Pulmonary artery endothelial cell (primary cell): ENCODE results near the gene PANK2. TPM values are rescaled to one million over a fixed set of nuclear protein-coding genes. Genes with fewer than 3 reads are reported as not detected.
"Not testable (repeated sequence)": the region's sequence is repeated elsewhere in the genome, so short reads cannot be mapped to it uniquely, and the experiment has no call there.

ENCODE experiments used
- DNase-seq: peaks from one replicate; pipeline ENCODE4 v3.0.0-alpha.2; 2011; ENCODE audit warnings: low read depth, low spot score
- total RNA-seq: library from RNA; depleted of rRNA; stranded (reverse); fragments of >200 nt; gene quantifications from 2 replicates; pipeline ENCODE4 v1.2.3, GENCODE V29; 2014

PANK2 gene
- total RNA-seq, 1 donor from 2014 or later: 44.0 TPM

DNA sequence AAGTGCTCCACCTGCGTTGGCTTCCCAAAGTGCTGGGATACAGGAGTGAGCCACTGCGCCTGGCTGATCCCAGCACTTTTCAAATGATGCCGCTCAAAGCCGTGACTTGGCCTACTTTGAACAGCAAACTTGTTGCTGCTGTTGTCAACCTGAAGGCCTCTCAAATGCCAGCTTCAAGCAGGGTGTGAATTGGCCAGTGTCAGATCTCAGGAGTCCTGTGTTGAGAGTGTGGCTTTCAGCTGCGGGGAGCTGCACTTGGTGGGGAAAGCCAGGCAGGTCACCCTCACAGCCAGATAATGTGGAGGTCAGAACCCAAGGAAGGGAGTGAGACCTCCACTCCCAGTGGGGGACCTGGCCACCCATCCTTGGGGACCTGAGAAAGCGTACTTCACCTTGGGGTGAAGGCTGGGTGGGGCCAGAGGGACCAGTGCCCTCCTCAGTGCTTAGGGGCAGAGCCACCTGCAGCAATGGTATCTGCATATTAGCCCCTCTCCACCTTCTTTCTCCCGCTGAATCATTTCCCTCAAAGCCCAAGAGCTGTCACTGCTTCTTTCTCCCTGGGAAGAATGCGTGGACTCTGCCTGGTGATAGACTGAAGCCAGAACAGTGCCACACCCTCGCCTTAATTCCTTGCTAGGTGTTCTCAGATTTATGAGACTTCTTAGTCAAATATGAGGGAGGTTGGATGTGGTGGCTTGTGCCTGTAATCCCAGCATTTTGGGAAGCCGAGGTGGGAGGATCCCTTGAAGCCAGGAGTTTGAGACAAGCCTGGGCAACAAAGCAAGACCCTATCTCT, 19.1 kb upstream of the PANK2 start:
- no peak for DNase-seq

DNA sequence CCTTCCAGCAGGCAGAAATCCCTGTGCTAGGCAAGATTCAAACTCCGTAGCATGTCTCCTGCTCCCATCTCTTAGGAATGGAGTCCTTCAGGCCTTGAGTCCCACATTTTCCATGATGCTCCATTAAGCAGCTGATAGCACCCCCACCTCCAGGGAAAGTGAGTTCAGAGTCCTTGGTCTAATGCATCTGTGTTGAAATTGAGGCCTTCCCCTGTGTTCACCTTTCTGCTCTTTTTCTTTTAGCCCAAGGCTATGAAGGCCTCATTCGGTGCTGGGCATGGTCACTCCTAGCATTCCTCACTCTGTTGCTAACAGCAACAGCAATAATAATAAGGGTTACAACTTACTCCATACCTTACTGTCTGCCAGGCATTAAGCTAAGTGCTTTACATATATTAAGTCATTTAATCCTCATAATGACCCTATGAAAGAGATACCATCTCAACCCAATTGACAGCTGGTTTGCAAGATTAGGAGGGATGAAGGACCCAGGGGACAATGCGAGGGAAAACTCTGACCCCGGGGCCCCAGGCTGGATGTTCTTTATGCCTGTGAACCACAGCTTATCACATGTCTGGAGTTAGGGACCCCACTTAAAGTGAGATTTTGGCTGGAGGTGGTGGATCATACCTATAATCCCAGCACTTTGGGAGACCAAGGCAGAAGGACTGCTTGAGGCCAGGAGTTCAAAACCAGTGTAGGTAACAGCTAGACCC, 17.5 kb upstream of the PANK2 start:
- DNase-seq: no peak

DNA sequence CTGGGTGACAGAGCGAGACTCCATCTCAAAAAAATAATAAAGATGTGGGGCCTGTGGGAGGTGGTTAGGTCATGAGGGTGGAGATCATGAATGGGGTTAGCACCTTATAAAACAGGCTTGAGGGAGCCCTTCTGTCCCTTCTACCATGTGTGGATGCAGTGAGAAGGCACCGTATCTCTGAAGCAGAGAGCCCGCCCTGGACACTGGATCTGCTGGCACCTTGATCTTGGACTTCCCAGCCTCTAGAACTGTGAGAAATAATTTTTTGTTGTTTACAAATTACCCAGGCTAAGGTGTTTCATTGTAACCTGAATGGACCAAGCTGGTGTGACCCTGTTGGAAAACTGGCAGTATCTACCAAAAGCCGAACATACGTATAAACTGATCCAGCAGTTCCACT, 15.7 kb upstream of the PANK2 start:
- DNase-seq: no peak

DNA sequence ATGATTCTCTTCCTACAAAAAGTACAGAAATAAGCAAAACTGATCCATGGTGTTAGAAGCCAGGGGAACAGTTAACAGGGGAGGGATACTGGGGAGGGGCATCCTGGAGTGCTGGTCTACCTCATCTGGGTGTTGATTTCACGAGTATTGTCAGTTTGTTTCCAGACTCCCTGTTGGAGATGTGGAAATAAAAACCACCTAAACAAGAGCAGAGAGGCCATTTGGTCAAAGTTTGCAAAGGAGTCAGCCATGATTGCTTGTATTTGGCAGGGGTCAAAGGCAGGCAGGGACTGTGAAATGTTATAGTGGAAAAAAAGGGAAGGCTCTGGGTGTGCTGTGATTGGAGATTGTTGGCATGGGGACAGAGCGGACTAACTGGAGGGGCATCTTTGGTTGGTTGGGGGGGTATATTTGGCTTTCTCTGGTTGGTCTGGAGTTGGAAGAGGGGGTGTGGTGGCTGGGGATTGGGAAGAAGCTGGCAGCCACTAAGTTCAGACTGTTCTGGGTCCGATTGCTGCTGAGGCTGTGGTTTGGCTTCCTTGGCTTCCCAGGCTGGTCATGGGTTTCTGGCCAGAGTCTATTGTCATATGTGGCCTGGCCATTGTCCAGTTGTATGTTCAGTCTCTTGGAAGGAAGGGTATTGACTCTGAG, 14.9 kb upstream of the PANK2 start:
- DNase-seq: no peak

DNA sequence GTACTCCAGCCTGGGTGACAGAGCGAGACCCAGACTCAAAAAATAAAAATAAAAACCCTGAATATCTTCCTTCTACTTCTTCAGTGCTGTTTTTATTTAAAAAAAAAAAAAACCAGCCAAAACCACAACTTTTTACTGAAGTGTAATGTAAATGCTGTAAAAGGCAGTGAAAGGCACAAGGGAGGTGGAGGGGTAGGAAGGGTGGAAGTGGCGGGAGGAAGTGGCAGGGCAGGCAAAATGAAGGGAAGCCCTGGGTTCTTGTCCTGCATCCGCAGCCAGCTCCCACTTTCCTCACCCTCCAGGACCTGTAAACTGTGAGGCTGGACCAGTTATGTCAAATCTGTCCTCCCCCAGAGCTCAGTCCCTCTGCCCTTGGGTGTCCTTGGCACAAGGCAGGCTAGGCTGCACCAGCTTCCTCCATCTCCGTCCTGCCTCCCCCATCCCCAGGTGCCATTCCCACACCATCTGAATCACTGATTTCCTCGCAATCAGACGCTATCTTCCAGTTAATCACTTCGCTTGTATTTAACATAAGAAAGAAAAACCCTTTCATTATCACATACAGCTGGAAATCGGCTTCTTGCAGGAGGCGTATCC, 13.7 kb upstream of the PANK2 start:
- no peak for DNase-seq

DNA sequence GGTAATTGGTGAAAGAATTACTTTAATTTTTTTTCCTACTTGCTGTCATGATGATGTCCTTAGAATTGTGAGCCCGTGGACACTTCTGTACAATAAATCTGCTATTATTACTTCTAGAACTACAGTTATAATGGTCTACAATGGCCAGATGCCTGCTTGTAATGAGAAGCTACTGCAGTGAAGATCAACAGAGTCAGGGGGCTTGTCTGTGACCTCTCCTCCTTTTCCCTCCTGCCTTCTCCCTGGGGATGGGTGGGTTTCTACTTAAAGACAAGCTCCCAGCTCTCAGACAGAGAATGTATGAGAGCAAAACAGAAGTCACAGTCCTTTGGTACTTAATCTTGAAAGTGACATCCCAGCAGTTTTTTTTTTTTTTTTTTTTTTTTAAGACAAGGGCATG, 13.2 kb upstream of the PANK2 start:
- no peak for DNase-seq

DNA sequence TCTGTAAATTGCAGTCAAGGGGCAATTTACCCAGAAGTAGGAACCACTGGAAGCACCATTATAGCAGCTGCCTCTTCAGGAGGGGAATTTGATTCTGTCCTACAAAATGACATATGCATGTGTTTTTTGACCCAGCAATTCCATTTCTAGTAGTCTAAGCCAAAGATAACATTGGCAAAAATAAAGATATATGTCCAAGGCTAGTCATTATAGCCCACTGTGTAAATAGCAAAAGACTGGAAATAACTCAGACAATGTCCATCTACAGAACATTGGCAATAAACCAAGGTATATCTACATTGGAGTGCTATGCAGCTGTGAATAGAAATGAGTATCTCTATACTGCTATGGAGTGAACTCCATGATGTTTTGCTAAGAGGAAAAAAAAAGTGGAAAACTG, 12.5 kb upstream of the PANK2 start:
- DNase-seq: no peak

DNA sequence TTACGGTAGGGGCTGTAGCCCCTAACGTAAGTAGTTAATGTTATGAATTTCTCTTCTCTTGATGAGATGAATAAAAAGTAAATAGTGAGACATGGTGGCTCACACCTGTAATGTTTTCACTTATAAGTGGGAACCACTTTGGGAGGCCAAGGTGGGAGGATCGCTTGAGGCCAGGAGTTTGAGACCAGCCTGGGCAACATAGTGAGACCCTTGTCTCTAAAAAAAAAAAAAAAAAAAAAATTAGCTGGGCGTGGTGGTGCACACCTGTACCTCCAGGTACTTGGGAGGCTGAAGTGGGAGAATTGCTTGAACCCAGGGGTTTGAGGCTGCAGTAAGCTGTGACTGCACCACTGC, 10.3 kb upstream of the PANK2 start:
- DNase-seq: not testable (repeated sequence)

DNA sequence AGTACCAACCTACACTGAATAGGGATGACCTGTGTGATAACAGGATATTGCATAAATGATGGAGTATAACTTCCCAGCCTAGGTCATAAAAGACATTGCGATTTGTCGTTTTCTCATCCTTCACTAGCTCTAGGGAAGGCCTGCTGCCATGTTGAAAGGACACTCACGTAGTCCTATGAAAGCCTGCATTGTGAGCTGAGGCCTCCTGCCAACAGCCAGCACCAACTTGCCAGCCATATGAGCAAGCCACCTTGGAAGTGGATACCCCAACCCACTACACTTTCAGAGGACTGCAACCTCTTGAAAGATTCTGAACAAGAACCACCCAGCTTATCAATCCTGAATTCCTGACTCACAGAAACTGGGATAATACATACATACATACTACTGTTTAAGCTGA, 3.5 kb upstream of the PANK2 start:
- DNase-seq: no peak

DNA sequence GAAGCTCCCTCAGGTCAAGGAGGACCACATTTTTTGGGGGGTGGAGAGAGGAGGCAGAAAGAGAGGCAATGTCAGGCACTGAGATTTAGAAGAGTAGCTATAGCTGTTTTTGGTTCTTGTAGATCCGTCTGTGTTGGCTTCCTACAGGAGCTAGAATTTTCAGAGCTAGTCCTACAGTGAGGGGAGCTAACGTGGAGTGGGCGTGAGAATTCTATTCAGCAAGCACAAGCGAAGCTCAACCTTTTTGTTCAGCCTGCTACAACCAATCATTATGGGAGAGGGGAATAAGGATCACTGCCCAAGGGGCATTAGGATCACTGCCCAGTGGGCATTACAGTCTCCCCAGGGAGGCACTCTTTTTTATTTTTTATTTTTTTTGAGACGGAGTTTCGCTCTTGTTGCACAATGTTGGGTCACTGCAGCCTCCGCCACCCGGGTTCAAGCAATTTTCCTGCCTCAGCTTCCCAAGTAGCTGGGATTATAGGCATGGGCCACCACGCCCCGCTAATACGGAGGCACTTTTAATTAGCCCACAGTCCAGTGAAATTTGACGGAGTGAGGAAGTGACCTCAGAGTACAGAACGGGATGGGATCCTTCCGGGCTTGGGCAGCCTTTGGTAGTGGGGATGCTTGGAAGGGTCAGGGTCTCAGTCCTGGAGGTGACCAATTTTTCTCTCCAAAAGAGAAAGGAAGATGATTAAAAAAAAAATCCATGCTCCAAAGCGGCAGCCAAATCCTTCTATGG, 1.1 kb upstream of the PANK2 start:
- DNase-seq: no peak

DNA sequence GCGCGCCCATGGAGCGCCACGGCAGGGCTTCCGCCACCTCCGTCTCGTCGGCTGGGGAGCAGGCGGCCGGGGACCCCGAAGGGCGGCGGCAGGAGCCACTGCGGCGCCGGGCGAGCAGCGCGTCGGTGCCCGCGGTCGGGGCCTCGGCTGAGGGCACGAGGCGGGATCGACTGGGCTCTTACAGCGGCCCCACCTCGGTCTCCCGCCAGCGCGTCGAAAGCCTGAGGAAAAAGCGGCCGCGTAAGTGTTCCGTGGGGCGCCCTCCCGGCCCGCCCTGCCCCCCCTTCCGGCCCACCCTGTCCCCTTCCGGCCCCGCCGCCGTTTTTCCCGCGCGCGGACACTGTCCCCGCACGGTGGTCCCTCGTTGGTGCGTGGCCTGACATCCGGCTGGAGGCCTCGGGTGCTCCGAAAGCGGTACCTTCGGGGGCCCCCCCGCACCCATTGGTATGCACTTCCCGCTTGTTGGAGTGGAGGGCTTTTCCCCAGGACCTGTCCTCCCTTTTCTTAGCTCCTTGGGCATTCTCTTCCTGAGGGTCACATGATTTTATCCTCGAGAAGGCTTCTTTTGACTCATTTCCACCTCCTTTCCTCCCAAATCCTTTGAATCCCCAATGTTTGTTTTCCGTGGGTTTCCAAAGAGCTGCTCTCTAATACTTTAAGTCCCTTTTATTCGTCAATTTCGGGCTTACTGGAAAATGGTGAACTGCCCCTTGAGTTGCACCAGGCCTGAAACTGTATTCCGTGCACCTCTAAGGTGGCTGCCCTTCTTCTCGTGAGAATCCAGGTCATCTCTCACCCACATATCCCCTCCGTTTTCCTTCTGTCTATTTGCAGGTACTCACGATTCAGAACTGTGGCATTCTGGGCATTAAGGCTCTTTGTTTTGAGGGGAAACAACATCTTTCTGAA, 556 bp downstream of the PANK2 start:
- DNase-seq: no peak

DNA sequence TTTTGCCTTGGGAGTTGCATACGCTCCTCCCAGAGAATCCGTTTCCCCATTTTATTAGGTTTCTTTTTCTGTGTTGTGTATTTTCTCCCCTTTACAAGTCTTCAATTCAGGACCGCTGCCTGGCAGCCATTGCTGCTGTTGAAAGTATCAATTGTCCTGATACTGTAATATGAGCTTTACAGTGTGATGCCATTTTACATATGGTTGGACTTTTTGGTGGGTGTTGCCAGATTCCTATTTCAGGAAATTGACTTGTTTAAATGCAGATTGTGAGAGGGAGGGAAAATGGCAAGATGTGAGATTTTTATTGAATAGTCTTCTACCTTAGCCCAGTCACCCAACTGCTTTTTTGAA, 1.2 kb downstream of the PANK2 start:
- DNase-seq: no peak

DNA sequence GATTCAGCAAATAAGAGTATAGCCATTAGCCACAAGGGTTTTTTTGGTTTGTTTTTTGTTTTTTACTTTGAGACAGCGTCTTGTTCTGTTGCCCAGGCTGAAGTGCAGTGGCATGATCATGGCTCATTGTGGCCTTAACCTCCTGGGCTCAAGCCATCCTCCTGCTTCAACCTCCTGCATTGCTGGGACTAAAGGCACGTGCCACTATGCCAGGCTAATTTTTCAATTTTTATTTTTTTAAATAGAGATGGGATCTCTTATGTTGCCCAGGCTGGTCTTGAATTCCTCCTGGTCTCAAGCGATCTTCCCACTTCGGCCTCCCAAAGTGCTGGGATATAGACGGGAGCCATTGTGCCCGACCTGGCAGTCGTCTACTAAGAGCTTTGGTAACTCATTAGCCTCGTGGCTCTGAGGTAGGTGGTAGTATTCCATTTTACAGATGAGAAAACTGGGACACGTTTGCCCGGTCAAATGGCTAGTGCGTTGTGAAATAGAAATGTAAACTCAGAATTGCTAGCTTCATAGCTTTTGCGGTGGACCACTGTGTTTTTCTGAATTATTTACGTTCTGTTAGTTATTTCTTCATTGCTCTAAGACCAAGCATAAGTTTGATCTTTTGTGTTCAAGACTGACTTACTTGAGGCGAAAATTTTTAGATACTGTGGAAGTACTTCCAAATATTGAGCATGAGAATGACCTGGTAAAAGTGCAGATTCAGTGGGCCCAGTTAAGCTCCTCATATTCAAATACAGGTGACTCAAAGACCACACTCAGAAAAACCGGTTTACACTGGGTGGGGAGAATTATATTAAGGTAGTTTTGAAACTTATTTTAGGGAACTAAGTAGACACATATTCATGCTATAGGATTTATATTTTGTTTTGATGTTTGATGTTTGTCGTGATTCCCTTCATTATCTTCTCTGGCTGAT, 2.1 kb downstream of the PANK2 start:
- DNase-seq: no peak

DNA sequence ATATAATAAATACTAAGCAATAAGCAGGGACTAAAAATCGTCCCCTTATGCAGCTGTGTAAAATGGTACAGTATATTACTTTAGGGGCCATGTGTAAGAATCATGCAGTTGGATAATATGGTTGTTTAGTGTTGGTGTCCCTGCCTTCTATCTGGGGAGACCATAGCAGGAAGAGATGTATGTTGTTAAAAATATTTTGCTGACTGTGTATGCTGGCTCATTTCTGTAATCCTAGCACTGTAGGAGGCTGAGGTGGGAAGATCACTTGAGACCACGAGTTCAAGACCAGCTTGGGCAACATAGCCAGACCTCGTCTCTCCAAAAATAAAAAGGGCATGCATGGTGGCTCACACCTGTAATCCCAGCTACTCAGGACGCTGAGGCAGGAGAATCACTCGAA, 5.6 kb downstream of the PANK2 start:
- DNase-seq: no peak

DNA sequence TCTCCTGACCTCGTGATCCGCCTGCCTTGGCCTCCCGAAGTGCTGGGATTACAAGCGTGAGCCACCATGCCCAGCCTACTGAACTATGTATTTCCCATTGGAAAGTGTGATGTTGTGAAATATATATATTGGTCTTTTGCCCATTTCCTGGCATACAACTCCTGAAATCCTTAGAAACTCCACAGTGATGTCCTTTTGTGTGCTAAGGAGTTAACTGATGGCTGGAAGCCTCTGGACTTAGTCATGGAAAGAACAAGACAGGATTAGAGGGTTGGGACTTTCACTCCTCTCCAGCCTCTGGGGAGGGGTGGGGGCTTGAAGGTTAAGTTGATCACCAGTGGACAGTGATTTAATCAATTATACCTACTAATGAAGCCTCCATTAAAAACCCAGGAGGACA, 7.1 kb downstream of the PANK2 start:
- DNase-seq: peak; percentile 48

DNA sequence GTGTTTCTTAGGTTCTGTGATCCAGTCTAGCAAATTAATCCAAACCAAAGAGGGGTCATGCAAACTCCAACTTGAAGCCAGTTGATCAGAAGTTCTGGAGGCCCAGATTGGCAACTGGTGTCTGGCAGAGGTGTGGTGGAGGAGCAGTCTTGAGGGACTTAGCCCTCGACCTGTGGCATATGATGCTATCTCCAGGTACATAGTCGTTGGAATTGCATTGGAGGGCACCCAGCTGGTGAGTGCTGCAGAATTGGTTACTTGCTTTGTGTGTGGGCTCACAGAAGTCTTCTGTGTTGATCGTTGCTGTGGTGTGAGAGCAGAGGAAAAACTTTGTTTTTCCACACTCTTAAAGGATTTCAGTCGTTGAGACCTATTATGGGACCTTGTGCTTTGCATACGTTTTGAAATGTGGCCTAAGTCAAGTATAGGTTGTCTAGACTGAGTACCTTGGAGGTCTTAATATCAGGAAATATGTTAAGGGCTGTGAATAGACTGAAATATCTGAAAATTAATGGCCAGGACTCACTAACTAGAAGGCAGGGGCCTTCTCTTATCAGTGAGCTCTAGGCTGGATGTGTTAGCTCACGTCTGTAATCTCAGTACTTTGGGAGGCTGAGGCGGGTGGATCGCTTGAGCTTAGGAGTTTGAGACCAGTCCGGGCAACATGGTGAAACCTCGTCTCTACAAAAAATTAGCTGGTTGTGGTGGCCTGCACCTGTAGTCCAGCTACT, 7.8 kb downstream of the PANK2 start:
- DNase-seq: no peak

DNA sequence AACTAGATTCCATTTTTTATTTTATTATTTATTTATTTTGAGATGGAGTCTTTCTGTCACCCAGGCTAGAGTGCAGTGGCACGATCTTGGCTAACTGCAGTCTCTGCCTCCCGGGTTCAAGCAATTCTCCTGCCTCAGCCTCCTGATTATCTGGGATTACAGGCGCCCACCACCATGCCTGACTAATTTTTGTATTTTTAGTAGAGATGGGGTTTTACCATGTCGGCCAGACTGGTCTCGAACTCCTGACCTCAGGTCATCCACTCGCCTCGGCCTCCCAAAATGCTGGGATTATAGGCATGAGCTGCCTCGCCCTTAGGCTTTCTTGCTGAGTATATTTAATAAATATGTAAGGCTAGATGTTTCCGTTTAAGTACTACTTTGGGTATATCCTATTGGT, 9.0 kb downstream of the PANK2 start:
- not testable (repeated sequence) for DNase-seq

DNA sequence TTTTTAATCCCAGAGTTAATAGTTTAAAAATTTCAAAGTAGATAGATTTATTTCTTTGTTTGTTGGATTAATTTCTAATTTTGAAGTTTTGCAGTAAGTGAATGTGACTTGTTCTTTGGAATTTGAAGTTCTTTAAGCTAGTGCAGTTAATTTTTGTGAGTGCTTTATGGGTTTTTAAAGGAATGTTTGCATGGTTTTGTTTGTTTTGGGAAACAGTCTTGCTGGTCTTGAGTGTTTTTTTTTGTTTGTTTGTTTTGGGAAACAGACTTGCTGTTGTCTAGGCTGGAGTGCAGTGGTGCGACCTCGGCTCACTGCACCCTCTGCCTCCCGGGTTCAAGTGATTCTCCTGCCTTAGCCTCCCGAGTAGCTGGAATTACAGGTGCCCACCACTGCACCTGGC, 9.5 kb downstream of the PANK2 start:
- DNase-seq: no peak

DNA sequence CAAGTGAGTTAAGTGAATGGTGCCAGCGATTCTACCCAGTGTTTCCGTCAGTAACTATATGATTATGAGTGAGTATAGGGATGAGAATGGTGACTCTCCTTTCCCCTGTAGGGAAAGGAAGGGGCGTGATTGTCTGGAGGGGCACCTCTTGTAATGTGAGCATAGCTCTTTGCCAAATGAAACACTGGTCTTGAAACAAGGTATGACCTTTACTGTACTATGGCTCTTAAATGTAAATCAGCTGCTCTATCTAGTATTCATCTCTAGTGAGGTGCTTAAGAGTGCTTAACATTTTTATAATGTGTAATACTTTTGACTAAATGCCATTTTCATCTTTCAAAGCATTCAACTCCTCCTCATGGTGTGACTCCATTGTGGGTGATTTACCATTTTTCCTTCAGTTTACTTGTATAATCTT, 11.0 kb downstream of the PANK2 start:
- DNase-seq: no peak
